Measurements from ENCODE around the gene MRPS5.

- TF ChIP-seq, protein P1, sequence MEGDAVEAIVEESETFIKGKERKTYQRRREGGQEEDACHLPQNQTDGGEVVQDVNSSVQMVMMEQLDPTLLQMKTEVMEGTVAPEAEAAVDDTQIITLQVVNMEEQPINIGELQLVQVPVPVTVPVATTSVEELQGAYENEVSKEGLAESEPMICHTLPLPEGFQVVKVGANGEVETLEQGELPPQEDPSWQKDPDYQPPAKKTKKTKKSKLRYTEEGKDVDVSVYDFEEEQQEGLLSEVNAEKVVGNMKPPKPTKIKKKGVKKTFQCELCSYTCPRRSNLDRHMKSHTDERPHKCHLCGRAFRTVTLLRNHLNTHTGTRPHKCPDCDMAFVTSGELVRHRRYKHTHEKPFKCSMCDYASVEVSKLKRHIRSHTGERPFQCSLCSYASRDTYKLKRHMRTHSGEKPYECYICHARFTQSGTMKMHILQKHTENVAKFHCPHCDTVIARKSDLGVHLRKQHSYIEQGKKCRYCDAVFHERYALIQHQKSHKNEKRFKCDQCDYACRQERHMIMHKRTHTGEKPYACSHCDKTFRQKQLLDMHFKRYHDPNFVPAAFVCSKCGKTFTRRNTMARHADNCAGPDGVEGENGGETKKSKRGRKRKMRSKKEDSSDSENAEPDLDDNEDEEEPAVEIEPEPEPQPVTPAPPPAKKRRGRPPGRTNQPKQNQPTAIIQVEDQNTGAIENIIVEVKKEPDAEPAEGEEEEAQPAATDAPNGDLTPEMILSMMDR (conservative IDR thresholded peaks at IDR 0.05) = no peak
- TF ChIP-seq ZFX (IDR thresholded peaks at IDR 0.05) = no peak
Measured at GRCh38 chr2:95049683-95049955, 72.0 kb downstream of the MRPS5 start.

Measured in C4-2B (cell line).